Duodenal mucosa (tissue), 2 donors: ENCODE results near the gene GRID1.

Source experiments
- H3K27ac ChIP-seq: one replicate; pipeline ENCODE4 v1.7.0; 2013; ENCODE audit warnings: low read depth, low read length
- H3K27me3 ChIP-seq, 2 donors: one replicate each; pipeline ENCODE4 v1.7.0; 2013; ENCODE audit warnings: low read length in 2 of 2, control low read depth in 1 of 2; ENCODE audit not compliant: insufficient read depth in 2 of 2, control insufficient read depth in 1 of 2
- H3K36me3 ChIP-seq, 2 donors: one replicate each; pipeline ENCODE4 v1.7.0; 2013; ENCODE audit warnings: low read length in 2 of 2, control low read depth in 1 of 2; ENCODE audit not compliant: insufficient read depth in 2 of 2, control insufficient read depth in 1 of 2
- H3K4me1 ChIP-seq, 2 donors: one replicate each; pipeline ENCODE4 v1.7.0; 2013; ENCODE audit warnings: low read length in 2 of 2, control low read depth in 1 of 2; ENCODE audit not compliant: insufficient read depth in 2 of 2, control insufficient read depth in 1 of 2
- H3K4me3 ChIP-seq, 2 donors: one replicate each; pipeline ENCODE4 v1.7.0; 2013; ENCODE audit warnings: low read length in 2 of 2, low read depth in 1 of 2
- H3K9ac ChIP-seq, 2 donors: one replicate each; pipeline ENCODE4 v1.7.0; 2013; ENCODE audit warnings: low read length in 2 of 2, low read depth in 1 of 2
- H3K9me3 ChIP-seq, 2 donors: one replicate each; pipeline ENCODE4 v1.7.0; 2013; ENCODE audit warnings: low read length in 2 of 2, control low read depth in 1 of 2; ENCODE audit not compliant: control insufficient read depth in 1 of 2

The GRID1 gene

GRCh38 chr10:85920311-85920710 lies 446.3 kb downstream of the GRID1 start:
- no peak overlapping the region for H3K27ac ChIP-seq
- peaks cover 0 to 4% of the 10 kb centered on the region in 2 donors for H3K4me1 ChIP-seq
- no peak overlapping the region for H3K4me3 ChIP-seq
- no peak overlapping the region for H3K9ac ChIP-seq
- H3K36me3 ChIP-seq, result no peaks in the 10 kb centered on the region
- H3K27me3 ChIP-seq, result no peaks in the 10 kb centered on the region
- H3K9me3 ChIP-seq, result no peaks in the 10 kb centered on the region

DNA sequence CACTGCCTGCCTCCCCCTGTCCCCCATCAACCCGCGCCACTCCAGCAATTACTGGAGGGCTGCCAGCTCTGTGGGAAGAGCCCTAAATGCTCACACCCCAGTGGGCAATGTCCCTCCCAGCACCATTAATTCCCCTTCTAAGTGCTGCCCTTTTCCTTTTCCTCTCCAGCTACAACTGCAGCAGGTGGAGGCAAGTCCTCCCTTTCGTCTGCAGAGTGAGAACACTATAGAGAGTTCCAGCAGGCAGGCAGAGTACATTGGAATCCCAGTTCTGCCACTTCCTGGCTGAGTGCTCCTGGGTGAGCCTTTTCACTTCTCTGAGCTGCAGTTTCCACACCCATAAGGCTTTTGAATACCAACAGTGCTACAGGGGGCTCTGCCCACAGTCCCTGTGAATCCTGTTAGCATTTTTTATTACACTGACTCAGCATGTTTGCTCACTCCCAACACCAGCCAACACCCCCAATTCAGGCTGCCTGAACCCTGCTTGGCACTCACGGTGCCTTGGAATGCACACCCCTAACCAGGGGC lies 447.0 kb downstream of the GRID1 start:
- Histone ChIP-seq H3K27me3 (no peaks in the 10 kb centered on the region), H3K36me3 (no peaks in the 10 kb centered on the region), H3K27ac (no peak overlapping the region), H3K4me3 (no peak overlapping the region), H3K4me1 (peaks cover 0 to 4% of the 10 kb centered on the region in 2 donors), H3K9me3 (no peaks in the 10 kb centered on the region), H3K9ac (no peak overlapping the region)

DNA sequence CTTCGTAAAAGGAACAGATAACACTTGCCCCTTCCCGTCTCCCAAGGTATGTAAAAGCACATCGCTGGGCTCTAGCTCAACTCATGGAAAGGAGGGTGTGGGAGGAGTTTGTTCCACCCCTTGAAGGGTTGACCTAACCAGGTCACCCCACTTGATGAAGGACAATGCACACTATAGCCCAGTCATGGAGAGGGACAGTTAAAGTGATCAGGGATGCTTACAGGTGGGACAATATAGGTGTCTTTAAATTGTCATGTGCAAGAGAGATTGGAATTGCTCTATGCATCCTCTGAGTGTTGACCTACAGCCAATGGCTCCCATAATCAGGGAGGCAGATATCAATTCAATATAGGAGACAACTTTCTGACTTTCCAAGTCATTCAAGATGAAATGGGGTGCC lies 448.2 kb downstream of the GRID1 start:
- Histone ChIP-seq H3K27ac (no peak overlapping the region), H3K4me3 (no peak overlapping the region), H3K9me3 (no peaks in the 10 kb centered on the region), H3K36me3 (no peaks in the 10 kb centered on the region), H3K9ac (no peak overlapping the region), H3K4me1 (peaks cover 0 to 4% of the 10 kb centered on the region in 2 donors), H3K27me3 (no peaks in the 10 kb centered on the region)

DNA sequence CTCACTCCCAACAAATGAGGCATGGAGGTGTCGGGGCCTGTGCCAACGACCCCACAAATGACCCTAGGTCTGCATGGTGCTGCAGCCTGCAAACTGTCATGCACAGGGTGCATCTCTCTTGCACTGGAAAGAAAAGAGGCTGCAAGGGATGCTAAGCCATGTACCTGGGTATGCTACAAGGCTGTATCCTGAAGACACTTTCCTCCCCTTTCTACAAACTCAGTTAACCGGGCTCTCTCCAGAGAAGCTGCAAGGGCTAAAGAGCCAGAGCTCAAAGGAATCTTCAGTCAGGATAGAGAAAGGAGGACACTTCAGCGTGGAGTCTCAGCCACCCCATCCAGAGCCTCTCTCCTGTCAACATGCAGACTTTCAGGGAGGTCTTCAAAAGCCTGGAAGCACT lies 449.0 kb downstream of the GRID1 start:
- Histone ChIP-seq H3K4me1 (peaks cover 0 to 4% of the 10 kb centered on the region in 2 donors), H3K36me3 (no peaks in the 10 kb centered on the region), H3K9ac (no peak overlapping the region)

DNA sequence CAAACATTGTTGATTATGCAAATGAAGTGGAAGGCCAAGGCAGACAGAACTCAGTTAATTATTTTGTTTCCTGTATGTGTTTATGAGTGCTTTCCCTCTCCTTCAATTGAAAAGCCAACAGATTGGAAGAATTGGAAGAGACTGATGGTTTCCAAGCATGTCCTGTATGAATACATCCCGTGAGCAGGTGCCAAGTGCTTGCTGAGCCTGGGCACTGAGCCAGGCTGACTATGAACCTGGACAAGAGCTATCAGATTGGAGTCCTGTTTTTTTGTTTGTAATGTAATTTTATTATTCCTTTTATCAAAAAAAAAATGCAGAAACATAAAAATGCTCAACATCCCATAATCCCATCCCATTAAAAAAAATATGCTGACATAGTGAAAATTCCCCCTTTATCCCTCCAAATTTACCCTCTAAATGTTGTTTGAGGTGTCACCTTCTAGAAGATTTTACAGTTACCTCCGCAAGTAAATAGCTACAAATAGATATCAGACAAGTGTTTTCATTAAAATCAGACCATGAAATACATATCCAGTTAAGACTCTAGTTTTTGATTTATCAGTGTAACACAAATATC lies 449.5 kb downstream of the GRID1 start:
- H3K36me3 ChIP-seq, result no peaks in the 10 kb centered on the region
- H3K27me3 ChIP-seq, result no peaks in the 10 kb centered on the region
- no peak overlapping the region for H3K4me3 ChIP-seq
- no peak overlapping the region for H3K27ac ChIP-seq
- H3K4me1 ChIP-seq, result peaks cover 0 to 4% of the 10 kb centered on the region in 2 donors
- H3K9me3 ChIP-seq, result no peaks in the 10 kb centered on the region
- H3K9ac ChIP-seq, result no peak overlapping the region

More for the DNA sequence above, 449.0 kb downstream of the GRID1 start:
- Histone ChIP-seq H3K27me3 (no peaks in the 10 kb centered on the region), H3K4me3 (no peak overlapping the region), H3K27ac (no peak overlapping the region), H3K9me3 (no peaks in the 10 kb centered on the region)

GRCh38 chr10:85916286-85916685 lies 450.3 kb downstream of the GRID1 start:
- Histone ChIP-seq H3K9me3 (no peaks in the 10 kb centered on the region), H3K4me1 (peaks cover 0 to 4% of the 10 kb centered on the region in 2 donors), H3K9ac (no peak overlapping the region)

DNA sequence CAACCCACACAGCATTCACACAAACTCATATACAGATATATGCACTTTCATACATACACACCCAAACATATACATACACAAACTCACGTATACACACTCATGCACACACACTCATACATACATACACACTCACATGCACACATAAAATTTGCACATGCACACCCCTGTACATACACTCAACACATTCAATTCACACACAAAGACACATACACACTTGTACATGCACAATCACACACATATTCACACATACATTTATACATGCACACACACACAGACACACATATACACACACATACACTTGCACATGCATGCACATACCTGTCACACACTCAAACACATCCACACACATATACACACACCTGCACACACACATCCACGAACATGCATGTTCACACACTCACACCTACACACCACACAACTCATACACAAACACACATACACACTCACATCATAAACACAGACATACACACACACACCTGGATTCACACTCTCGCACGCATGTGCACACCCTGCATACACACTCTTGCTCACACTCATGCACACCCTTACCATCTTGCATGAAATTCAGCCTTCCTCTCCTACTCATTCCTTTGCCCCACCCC lies 451.2 kb downstream of the GRID1 start:
- Histone ChIP-seq H3K4me3 (no peak overlapping the region), H3K4me1 (peaks cover 0 to 4% of the 10 kb centered on the region in 2 donors), H3K9me3 (no peaks in the 10 kb centered on the region), H3K27ac (no peak overlapping the region), H3K27me3 (no peaks in the 10 kb centered on the region), H3K9ac (no peak overlapping the region), H3K36me3 (no peaks in the 10 kb centered on the region)

More at GRCh38 chr10:85916286-85916685, 450.3 kb downstream of the GRID1 start:
- H3K4me3 ChIP-seq, result no peak overlapping the region
- no peak overlapping the region for H3K27ac ChIP-seq
- no peaks in the 10 kb centered on the region for H3K27me3 ChIP-seq
- H3K36me3 ChIP-seq, result no peaks in the 10 kb centered on the region

DNA sequence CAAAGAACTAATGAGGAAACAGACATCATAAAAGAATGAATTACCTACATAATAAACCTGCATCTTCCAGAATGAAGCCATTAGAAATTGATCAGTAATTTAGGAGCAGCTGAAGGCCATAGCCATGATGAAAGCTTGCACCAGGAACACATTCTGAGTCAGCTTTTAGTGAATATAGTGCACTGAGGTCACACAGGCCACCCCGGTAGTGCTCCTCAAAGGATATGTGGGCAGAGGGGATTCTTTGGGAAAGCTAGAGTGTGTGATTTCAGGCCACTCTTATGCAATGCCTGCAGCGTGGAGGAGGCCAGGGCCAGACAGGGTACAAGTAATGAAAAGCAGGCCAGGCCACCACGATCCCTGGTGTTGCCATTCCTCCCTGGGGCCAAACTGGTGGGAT lies 451.9 kb downstream of the GRID1 start:
- Histone ChIP-seq H3K9ac (no peak overlapping the region), H3K4me3 (no peak overlapping the region), H3K4me1 (peaks cover 0 to 4% of the 10 kb centered on the region in 2 donors), H3K9me3 (no peaks in the 10 kb centered on the region), H3K36me3 (no peaks in the 10 kb centered on the region), H3K27ac (no peak overlapping the region), H3K27me3 (no peaks in the 10 kb centered on the region)

DNA sequence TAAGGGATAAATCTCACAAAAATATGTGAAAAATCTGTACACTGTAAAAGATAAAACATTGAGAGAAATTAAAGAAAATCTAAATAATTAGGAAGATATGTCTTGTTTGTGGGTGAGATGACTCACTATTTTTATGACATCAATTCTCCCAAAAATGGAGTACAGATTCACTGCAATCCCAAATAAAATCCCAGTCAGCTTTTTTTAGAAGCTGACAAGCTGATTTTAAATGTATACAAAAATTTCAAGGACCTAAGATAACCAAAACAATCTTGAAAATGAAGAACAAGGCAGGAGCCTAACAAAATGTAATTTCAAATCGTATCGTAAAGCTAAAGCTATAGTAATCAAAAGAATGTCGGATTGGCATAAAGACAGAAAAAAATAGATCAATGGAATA lies 458.1 kb downstream of the GRID1 start:
- no peak overlapping the region for H3K4me3 ChIP-seq
- H3K4me1 ChIP-seq, result no peaks in the 10 kb centered on the region
- no peaks in the 10 kb centered on the region for H3K27me3 ChIP-seq
- no peaks in the 10 kb centered on the region for H3K9me3 ChIP-seq
- H3K9ac ChIP-seq, result no peak overlapping the region
- H3K27ac ChIP-seq, result no peak overlapping the region
- H3K36me3 ChIP-seq, result no peaks in the 10 kb centered on the region

DNA sequence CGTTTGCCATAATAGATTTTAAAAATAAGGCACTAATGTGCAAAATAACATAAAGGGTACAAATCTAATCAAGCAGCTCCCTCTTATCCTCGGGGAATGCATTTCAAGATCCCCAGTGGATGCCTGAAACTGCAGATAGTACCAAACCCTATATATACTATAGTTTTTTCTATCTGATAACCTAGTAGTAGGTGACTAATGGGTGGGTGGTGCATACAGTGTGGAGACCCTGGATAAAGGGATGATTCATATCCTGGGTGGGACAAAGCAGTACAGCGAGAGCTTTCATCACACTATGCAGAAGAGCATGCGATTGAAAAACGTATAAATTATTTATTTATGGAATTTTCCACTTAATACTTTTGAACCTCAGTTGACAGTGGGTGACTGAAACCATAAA lies 464.5 kb downstream of the GRID1 start:
- H3K9ac ChIP-seq, result no peak overlapping the region
- no peaks in the 10 kb centered on the region for H3K36me3 ChIP-seq
- no peaks in the 10 kb centered on the region for H3K4me1 ChIP-seq
- no peaks in the 10 kb centered on the region for H3K27me3 ChIP-seq
- H3K9me3 ChIP-seq, result no peaks in the 10 kb centered on the region
- no peak overlapping the region for H3K27ac ChIP-seq
- no peak overlapping the region for H3K4me3 ChIP-seq
